ENCODE data around the gene TMEM231.
"Not testable (repeated sequence)": the region's sequence is repeated elsewhere in the genome, so short reads cannot be mapped to it uniquely, and the experiment has no call there.

TMEM231 gene

DNA sequence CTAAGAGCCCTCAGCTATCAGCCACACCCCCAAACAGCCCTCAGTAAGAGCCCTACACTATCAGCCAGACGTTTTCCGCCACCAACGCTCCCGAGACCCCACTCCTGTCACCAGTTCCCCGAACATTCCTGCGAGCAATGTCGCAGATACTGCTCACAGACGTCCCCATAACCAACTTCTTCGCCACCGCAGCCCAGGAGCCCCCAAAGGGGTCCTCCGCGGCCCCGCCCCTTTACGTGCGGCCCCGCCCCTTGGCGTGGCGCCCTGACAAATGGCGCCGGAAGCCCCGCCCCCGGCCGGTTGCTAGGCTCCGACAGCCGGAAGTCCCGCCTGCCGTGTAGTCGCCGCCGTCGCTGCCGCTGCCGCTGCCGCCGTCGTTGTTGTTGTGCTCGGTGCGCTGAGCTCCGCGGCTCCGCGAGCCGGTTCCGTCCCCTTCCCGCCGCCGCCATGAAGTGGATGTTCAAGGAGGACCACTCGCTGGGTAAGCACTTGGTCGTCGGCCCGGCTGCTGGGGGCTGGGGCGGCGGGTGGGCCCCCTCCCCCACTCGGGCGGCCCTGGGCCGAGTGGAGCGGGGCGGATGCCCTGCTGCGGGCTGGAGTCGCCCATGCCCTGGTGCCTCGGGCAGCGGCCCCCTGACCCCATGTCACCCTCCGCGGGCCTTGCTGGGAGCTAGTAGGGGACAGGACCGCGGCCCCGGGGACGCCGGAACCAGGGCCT lies 10.1 kb upstream of the TMEM231 start, which contains the start of gene GABARAPL2:
Gene GABARAPL2 (plus strand): TSS at position 340 of the 718 bp plus-strand sequence. CDS start 108 bp downstream, at position 448.
- peak; percentile 97 for DNase-seq

GRCh38 chr16:75565640-75566039 lies 9.6 kb upstream of the TMEM231 start:
- DNase-seq, result no peak

DNA sequence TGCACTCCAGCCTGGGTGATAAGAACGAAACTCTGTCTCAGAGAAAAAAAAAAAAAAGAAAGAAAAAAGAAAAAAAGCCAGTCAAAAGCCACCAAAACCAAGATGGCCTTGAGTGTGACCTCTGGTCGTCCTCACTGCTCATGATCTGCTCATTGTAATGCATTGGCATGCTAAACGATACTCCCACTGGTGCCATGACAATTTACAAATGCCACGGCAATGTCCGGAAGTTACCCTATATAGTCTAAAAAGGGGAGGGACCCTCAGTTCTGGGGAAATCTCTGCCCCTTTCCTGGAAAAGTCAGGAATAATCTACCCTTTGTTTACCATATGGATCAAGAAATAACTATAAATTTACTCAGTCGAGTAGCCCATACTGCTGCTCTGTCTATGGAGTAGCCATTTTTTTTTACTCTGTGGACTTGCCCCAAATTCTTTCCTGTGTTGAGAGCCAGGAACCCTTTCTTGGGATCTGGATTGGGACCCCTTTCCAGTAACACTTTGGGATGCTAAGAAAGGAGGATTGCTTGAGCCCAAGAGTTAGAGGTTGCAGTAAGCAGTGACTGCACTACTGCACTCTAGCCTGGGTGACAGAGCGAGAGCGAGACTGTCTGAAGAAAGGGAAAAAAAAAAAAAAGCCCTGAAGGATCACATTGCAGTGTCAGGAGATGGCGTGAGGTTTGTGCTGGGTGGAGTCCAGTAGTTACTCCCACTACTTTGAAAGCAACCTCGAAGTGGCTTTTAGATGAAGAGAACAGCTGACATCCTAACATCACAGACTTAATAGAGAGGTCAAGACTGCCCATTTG lies 3.7 kb upstream of the TMEM231 start:
- DNase-seq, result no peak

DNA sequence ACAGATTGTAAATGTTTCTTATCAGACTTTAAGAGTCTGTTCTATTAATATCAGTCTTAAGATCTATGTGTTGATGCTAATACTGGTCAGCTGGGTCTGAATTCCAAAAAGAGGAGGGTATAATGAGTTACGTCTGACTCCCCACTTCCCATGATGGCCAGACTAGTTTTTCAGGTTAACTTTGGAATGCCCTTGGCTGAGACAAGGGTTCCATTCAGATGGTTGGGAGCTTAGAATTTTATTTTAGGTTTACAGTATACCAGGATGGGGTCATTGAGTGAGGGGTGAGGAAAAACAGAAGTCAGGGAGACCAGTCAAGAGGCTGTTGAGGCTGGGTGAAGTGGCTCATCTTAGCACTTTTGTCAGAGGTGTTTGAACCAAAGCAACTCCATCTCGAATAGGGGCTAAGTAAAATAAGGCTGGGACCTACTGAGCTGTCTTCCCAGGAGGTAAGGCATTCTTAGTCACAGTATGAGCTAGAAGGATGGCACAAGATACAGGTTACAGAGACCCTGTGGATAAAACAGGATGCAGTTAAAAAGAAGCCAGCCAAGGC lies 2.9 kb upstream of the TMEM231 start:
- no peak for DNase-seq

DNA sequence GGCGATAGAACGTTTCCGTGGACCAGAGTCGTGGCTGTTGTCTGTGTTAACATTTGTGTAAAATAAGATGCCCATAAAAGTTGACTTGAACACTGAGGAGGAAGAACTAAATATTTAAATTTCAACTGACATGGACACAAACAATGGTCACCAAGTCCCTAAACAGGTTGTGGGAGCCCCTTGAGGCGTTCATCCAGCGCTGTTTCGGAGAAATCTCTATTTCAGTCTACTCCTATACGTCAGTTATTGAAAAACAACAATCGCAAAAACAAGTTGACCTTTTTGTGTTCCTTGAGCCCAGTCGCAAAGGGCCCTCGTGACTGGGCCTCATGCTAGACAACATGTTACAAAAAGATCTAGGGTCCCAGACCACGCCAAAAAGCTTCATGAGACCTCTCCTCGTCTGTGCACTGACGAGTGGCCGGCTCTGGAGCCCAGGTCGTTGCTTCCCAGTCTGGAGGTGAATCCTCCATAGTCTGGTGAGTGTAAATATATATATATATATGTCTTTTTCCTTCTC lies 439 bp upstream of the TMEM231 start:
- DNase-seq, result no peak

- DNase-seq, result peak; percentile 60
Measured at GRCh38 chr16:75555213-75555706, 792 bp downstream of the TMEM231 start.

GRCh38 chr16:75552951-75553350 lies 3.1 kb downstream of the TMEM231 start:
- no peak for DNase-seq

GRCh38 chr16:75550211-75550662 lies 5.8 kb downstream of the TMEM231 start:
- no peak for DNase-seq

GRCh38 chr16:75548456-75548855 lies 7.6 kb downstream of the TMEM231 start:
- DNase-seq, result not testable (repeated sequence)

DNA sequence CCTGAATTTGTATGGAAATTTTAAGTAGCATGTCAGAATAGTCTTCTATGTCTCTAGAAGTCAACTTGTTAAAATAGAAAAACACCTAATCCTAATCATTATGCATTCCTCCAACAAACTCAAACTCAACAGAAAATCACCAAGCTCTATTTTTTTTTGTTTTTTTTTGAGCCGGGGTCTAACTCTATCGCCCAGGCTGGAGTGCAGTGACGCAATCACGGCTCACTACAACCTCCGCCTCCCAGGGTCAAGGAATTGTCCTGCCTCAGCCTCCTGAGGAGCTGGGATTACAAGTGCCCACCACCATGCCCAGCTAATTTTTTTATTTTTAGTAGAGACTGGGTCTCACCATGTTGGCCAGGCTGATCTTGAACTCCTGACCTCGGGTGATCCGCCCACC lies 9.8 kb downstream of the TMEM231 start:
- DNase-seq, result no peak

DNA sequence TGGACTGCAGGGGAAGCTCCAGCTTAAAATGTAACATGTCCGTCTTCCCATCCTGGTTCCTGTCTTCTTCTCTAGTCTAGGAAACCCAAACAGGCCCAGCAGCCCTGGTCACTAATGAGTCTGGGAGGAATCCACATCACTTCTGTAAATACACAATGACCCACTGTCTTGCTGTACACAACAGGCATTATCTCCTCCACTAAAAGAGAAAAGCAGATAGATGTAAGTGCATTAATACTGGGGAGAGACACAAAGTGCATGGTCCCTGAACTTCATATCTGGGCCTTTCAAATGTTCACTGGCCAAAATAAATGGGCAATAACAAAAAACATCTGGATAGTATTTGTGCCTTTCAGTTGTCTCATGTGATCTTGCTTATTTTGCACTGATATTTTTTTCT lies 10.2 kb downstream of the TMEM231 start:
- DNase-seq, result not testable (repeated sequence)

DNA sequence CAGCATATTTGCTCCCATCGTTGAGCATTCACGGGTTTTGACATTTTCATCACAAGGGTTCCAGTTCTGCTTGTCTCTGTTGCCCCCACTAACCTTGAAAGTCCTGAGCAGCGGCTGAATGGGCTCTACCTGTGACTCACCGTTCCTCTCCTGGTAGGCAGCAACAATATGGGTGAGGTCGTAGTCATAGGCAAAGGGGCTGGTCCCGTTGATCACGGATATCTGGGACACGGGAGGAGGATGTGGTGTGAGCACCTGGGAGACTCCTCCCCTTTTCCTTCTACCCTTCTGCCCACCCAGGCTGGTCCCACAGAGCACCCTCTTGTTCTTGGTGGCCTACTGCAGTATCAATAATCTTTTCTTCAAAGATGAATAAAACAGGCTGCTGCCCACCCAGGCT lies 13.6 kb downstream of the TMEM231 start:
- not testable (repeated sequence) for DNase-seq

- no peak for DNase-seq
Measured at GRCh38 chr16:75541236-75541635, 14.8 kb downstream of the TMEM231 start.

GRCh38 chr16:75538882-75539565 lies 17.0 kb downstream of the TMEM231 start:
- not testable (repeated sequence) for DNase-seq

- no peak for DNase-seq
Measured at GRCh38 chr16:75537776-75538175, 18.3 kb downstream of the TMEM231 start.

GRCh38 chr16:75535901-75536300 lies 20.2 kb downstream of the TMEM231 start, which contains the start of gene CHST5:
TSS of gene CHST5 (minus strand) at chr16:75536108. CDS start at chr16:75530384, 5,724 bp downstream.
- no peak for DNase-seq

DNA sequence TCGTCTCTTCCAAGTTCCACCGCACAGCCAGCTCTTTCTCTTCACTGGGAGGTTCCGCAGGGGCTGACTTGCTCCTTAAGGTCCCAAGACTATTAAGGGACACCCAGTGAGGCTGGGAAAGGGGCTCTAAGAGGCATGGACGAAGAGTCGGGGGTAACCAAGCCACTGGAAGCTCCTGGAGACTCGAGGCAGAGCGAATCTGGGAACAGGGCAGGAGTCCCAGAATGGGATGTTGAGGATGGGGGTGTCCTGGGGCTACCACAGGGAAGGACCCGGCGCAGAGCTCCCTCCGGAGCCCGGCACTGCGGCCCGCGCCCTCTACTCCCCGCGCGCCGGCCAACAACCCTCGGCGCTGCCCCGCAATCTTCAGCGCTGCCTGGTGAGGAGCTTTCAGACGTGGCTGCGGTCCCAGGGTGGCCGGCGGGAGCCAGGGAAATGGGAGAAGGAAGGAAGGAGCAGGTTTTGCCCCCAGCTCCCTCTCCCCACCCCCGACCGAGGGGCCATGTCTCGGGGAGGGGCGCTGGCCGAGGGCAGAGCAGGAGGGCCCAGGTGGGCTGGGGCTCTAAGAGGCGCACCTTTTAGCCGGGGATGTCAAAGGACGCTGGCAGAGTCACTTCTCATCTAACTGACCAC lies 20.7 kb downstream of the TMEM231 start:
- DNase-seq, result no peak

DNA sequence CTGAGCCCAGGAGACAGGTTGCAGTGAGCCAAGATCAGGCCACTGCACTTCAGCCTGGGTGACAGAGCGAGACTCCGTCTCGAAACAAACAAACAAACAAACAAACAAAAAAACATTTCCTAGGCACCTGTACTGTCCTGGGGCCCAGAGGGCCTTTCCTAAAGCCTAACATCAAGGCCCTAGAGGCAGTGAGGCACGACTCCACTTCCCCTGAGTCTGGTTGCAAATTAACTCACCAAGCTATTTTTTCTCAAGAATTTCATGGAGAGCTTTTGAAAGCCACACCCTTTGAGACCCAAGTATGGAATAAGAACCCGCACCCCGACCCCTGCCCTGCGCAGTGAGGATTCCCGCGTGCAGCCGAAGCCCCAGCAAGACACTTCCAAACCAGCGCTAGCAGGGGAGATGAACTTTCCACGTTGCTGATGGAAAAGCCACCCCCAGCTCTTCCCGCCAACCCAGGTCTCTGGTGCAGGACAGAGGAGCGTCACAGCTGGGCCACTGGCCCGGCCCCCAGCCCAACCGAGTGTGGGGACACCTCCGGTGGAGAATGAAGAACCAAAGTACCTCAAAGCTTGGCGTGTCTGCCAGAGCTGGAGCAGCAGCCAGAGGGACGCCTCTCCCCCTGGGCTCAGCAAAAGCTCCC lies 21.4 kb downstream of the TMEM231 start:
- DNase-seq, result no peak

DNA sequence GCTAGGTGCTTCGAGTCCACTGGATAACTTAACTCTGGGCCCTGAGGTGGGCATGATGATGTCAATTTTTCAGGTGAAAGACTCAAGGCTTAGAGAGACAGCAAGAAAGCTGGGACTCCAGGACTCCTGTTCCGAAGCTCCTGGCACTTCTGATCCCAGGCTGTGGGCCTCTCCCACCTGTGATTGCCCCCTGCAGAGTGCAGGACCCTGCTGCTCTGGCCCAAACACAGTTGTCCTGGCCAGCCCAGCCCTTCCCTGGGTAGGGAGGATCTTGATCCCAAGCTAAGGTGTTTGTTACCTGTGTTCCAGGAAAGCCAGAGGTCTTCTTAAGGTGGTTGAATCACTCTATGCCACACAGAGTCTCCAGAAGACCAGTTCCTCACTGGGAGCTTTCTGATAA lies 23.3 kb downstream of the TMEM231 start:
- DNase-seq, result no peak

DNA sequence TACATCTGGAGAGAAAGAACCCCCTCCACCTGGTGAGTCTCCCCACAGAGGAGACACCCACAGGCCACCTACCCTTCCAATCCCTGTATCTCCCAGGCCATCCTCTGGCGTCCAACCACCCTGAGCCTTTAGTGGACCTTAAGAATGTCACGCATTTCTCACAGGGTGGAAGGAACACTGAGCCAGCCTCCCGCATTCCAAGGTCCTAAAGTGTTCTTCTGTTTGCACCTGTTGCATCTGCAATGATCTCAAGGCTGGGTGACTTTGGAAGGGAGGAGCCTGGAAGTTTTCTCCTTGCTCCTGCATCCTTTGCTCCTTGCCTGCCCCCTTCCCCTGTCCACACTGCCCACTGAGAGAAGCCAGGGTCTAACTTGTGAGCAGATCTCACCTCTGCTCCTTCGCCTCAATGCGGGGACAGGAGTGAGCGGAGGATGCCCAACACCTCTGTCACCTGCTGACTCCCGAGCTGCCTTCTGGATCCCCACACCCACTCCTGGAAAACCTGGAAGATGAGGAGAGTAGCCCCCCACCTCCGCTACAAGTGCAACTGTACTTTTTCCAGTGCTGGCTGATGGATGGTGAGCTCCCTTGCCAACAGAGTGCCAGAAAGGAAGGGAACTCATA lies 23.8 kb downstream of the TMEM231 start:
- no peak for DNase-seq

- DNase-seq, result no peak
Measured at GRCh38 chr16:75529959-75530358, 26.1 kb downstream of the TMEM231 start.
